Glomerular endothelial cell (primary cell): ENCODE results near the gene MRPS12. TPM values are rescaled to one million over a fixed set of nuclear protein-coding genes. Genes with fewer than 3 reads are reported as not detected.

Experiments
- DNase-seq: peaks from one replicate; pipeline ENCODE4 v3.0.0-alpha.2; 2011; ENCODE audit warnings: low read depth, low spot score; ENCODE audit errors: extremely low read depth
- total RNA-seq: library from RNA; depleted of rRNA; stranded (reverse); fragments of >200 nt; gene quantifications from 2 replicates; pipeline ENCODE4 v1.2.3, GENCODE V29; 2015

The MRPS12 gene
- total RNA-seq, 1 donor from 2014 or later = 36.3 TPM

GRCh38 chr19:38910488-38910887 lies 20.3 kb upstream of the MRPS12 start:
- no peak for DNase-seq

GRCh38 chr19:38911388-38912001 lies 19.2 kb upstream of the MRPS12 start:
- DNase-seq = no peak

GRCh38 chr19:38912600-38913514 lies 17.9 kb upstream of the MRPS12 start:
- DNase-seq = no peak

- no peak for DNase-seq
These were observed 16.8 kb upstream of the MRPS12 start for GRCh38 chr19:38913958-38914357.

- DNase-seq = no peak
These were observed 15.1 kb upstream of the MRPS12 start for GRCh38 chr19:38915329-38916321.

GRCh38 chr19:38917516-38917915 lies 13.2 kb upstream of the MRPS12 start:
- DNase-seq = no peak

- no peak for DNase-seq
These were observed 12.7 kb upstream of the MRPS12 start for GRCh38 chr19:38917921-38918491.

- DNase-seq = no peak
These were observed 12.2 kb upstream of the MRPS12 start for GRCh38 chr19:38918526-38918925.

GRCh38 chr19:38919837-38920601 lies 10.7 kb upstream of the MRPS12 start:
- no peak for DNase-seq

- DNase-seq = no peak
These were observed 9.9 kb upstream of the MRPS12 start for GRCh38 chr19:38920602-38921419.

- no peak for DNase-seq
These were observed 9.1 kb upstream of the MRPS12 start for GRCh38 chr19:38921420-38922274.

GRCh38 chr19:38922482-38922881 lies 8.3 kb upstream of the MRPS12 start:
- no peak for DNase-seq

- no peak for DNase-seq
These were observed 6.4 kb upstream of the MRPS12 start for GRCh38 chr19:38924388-38924787.

GRCh38 chr19:38928391-38929001 lies 2.2 kb upstream of the MRPS12 start:
- no peak for DNase-seq

GRCh38 chr19:38929929-38930775 lies 592 bp upstream of the MRPS12 start, which contains the start of gene SARS2:
Gene SARS2 (minus strand): TSS chr19:38930763. CDS start chr19:38930736, 27 bp downstream.
- peak; percentile 70 for DNase-seq

- no peak for DNase-seq
These were observed 713 bp downstream of the MRPS12 start for GRCh38 chr19:38931521-38931793.
